Measurements from ENCODE around the gene CACNA2D2.

GRCh38 chr3:50551681-50552435 lies 48.4 kb upstream of the CACNA2D2 start:
- TF ChIP-seq CTCF (IDR thresholded peaks at IDR 0.05), result no peak
- no peak for TF ChIP-seq EZH2 (IDR thresholded peaks at IDR 0.05)

Data from neural progenitor cell (in vitro differentiated cells).